HL-60 (cell line): ENCODE data around the gene INTS13.

ENCODE experiments used
- POLR2AphosphoS5 ChIP-seq: IDR thresholded peaks from 2 replicates; pipeline ENCODE4 v1.6.1; 2012; ENCODE audit warnings: low read depth
- TF ChIP-seq, protein P1 (sequence below): IDR thresholded peaks from one replicate; pipeline ENCODE4 v1.5.1; 2011; ENCODE audit warnings: low read length, control low read depth, inconsistent platforms; ENCODE audit not compliant: insufficient read depth

DNA sequence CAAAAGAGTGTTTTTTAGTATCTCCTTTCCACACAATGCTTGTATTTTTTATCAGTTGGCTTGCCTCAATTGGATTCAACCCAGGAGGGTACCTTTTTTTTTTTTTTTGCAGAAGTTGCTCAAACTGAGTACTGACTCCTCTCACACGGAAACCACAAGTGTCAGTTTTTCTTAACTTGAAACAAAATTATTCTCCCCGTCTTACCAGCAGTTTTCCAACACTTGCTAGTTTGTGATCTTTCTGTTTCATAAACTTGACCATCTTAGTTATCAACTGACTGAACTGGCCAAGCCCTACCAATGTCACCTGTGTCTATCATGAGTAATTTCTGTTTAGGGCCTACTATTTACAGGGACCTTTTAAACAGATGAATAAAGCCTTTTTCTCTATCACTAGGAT, 70.7 kb downstream of the INTS13 start:
- TF ChIP-seq, protein P1, sequence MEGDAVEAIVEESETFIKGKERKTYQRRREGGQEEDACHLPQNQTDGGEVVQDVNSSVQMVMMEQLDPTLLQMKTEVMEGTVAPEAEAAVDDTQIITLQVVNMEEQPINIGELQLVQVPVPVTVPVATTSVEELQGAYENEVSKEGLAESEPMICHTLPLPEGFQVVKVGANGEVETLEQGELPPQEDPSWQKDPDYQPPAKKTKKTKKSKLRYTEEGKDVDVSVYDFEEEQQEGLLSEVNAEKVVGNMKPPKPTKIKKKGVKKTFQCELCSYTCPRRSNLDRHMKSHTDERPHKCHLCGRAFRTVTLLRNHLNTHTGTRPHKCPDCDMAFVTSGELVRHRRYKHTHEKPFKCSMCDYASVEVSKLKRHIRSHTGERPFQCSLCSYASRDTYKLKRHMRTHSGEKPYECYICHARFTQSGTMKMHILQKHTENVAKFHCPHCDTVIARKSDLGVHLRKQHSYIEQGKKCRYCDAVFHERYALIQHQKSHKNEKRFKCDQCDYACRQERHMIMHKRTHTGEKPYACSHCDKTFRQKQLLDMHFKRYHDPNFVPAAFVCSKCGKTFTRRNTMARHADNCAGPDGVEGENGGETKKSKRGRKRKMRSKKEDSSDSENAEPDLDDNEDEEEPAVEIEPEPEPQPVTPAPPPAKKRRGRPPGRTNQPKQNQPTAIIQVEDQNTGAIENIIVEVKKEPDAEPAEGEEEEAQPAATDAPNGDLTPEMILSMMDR: no peak
- TF ChIP-seq POLR2AphosphoS5: no peak
